BJ (cell line): ENCODE measurements around the gene SERPINB12. TPM values are rescaled to one million over a fixed set of nuclear protein-coding genes. Genes with fewer than 3 reads are reported as not detected.

Source experiments
- CTCF ChIA-PET: fragments of 350-600 bp; formaldehyde crosslinking; extraction: SDS; loops from one replicate; lab custom pipeline; 2021; ENCODE audit warnings: antibody characterized with exemption, inconsistent platforms; lab: Yijun Ruan, JAX
- POLR2A ChIA-PET: fragments of 300-600 bp; sonication (Branson Sonifier 250); formaldehyde crosslinking; extraction: SDS; loops from one replicate; lab custom pipeline; 2021; ENCODE audit warnings: antibody characterized with exemption; lab: Charles Lee
- DNase-seq: peaks from one replicate; pipeline ENCODE4 v3.0.0-alpha.2; 2011; ENCODE audit warnings: low read depth
- H3K27me3 ChIP-seq: 2 replicates; pipeline ENCODE4 v1.6.0; 2011; ENCODE audit warnings: low read length; ENCODE audit not compliant: control insufficient read depth, insufficient read depth
- H3K36me3 ChIP-seq: 2 replicates; pipeline ENCODE4 v1.5.1; 2011; ENCODE audit warnings: low read length; ENCODE audit not compliant: control insufficient read depth, insufficient read depth
- H3K4me3 ChIP-seq: 2 replicates; pipeline ENCODE4 v1.5.1; 2011; ENCODE audit warnings: low read depth, mild to moderate bottlenecking, control low read depth, low read length
- CTCF ChIP-seq: IDR thresholded peaks from 2 replicates; pipeline ENCODE4 v1.5.1; 2011; ENCODE audit warnings: low read depth, mild to moderate bottlenecking, control low read depth, inconsistent platforms, low read length, moderate library complexity; ENCODE audit not compliant: insufficient read depth
- polyA plus RNA-seq: library from polyadenylated mRNA; depleted of rRNA; stranded (reverse); fragments of >200 nt; gene quantifications from 2 replicates; pipeline ENCODE4 v1.2.3, GENCODE V29; 2011; rRNA removed

SERPINB12 gene
- polyA plus RNA-seq, 1 experiment = not detected

GRCh38 chr18:63617049-63617914 is 75.1 kb downstream of the SERPINB12 start:
- DNase-seq = no peak
- Histone ChIP-seq H3K36me3 (no peaks in the 10 kb centered on the region), H3K4me3 (no peak overlapping the region), H3K27me3 (peaks cover 2% of the 10 kb centered on the region; the same call in 1 of the 2 replicates)
- ChIA-PET POLR2A (no interaction called here), CTCF (no interaction called here)
- TF ChIP-seq CTCF = no peak

DNA sequence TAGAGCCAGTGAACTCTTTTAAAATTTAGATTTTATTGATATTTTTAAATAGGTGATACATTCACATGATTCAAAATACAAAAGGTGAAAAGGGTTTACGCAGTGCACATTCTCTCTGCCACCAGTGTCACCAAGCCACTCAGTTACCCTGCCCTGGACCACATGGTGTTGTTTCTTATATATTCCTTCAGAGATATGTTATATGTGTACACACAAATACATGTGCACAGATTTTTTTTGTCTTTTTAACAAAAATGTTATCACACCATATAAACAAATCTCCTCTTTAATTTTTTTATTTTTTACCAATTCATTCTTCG is 75.7 kb downstream of the SERPINB12 start:
- Histone ChIP-seq H3K36me3 (no peaks in the 10 kb centered on the region), H3K4me3 (no peak overlapping the region), H3K27me3 (peaks cover 2% of the 10 kb centered on the region; the same call in 1 of the 2 replicates)
- POLR2A ChIA-PET = no interaction called here
- DNase-seq = no peak
- CTCF ChIA-PET = no interaction called here
- no peak for TF ChIP-seq CTCF

Other genes with a start within 250 kb of the SERPINB12 start
- 0.15 and 0.16 TPM in 2 replicates for gene BCL2, start 222.6 kb upstream of the SERPINB12 start, polyA plus RNA-seq
- 29.1 and 32.0 TPM in 2 replicates for gene KDSR, start 175.2 kb upstream of the SERPINB12 start, polyA plus RNA-seq
- 17.0 and 25.1 TPM in 2 replicates for gene VPS4B, start 119.9 kb upstream of the SERPINB12 start, polyA plus RNA-seq
- gene SERPINB5, start 65.4 kb upstream of the SERPINB12 start, polyA plus RNA-seq = not detected in 2 replicates
- gene SERPINB13, start 45.0 kb downstream of the SERPINB12 start, polyA plus RNA-seq = not detected in 2 replicates
- gene SERPINB4, start 101.9 kb downstream of the SERPINB12 start, polyA plus RNA-seq = 0.06 TPM in 1 of 2 replicates, not detected in the other
- not detected in 2 replicates for gene SERPINB3, start 119.5 kb downstream of the SERPINB12 start, polyA plus RNA-seq
- not detected in 2 replicates for gene SERPINB11, start 160.6 kb downstream of the SERPINB12 start, polyA plus RNA-seq
- gene SERPINB7, start 233.0 kb downstream of the SERPINB12 start, polyA plus RNA-seq = 149 and 246 TPM in 2 replicates